COR-L47 (cell line): ENCODE measurements around the gene TANGO2.

Experiments
- DNase-seq: peaks from one replicate; lab custom pipeline; 2025; lab: John Stamatoyannopoulos, UW

The TANGO2 gene

GRCh38 chr22:20107471-20107901 is 86.6 kb downstream of the TANGO2 start:
- no peak for DNase-seq

GRCh38 chr22:20107951-20108756 is 87.2 kb downstream of the TANGO2 start:
- DNase-seq, result no peak

- DNase-seq, result no peak
Observed at GRCh38 chr22:20108757-20109230, 87.9 kb downstream of the TANGO2 start.

DNA sequence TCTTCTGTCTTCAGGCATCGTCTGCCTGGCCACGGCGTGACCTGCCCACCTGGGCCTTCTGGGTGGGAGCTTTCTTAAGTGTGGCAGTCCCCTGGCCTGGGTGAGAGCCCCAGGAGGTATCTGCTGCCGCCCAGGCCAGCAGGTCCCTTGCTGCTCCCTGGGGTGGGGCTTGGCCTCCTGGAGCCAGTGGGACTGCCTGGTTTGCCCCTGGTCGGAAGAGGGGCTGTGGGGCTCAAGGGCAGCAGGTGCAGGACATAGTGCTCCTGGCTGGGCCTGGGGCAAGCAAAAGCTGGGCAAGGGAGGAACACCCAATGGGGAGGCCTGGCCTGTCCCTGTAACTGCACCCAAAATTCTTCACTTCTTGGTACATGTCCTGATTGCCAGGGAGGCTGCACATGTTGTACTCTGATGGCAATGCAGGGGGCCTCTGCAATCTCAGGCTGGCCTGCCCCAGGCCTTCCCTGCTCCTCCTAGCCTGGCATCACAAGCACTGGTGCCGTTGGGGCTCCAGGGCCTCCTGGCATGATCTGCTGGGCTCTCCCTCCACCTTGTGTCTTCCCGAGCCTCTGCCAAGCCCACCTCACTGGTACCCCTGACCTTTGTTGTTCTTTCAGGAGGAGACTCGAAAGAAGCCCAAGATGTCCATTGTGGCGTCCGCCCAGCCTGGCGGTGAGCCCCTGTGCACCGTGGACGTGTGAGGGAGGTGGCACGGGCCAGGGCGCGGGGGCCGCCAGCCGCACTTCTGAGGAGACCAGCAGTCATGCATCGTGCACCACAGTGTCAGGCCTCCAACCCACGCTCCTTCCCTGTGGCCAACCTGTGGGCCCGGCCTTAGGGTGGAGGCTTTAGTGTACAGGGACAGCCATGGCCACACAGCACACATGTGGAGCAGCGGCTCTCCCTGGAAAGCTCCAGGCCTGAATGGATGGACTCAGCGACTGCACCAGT is 88.8 kb downstream of the TANGO2 start:
- no peak for DNase-seq

- DNase-seq, result no peak
Observed at GRCh38 chr22:20110359-20110985, 89.6 kb downstream of the TANGO2 start.

- peak; percentile 53 for DNase-seq
Observed at GRCh38 chr22:20111045-20111688, 90.3 kb downstream of the TANGO2 start.

DNA sequence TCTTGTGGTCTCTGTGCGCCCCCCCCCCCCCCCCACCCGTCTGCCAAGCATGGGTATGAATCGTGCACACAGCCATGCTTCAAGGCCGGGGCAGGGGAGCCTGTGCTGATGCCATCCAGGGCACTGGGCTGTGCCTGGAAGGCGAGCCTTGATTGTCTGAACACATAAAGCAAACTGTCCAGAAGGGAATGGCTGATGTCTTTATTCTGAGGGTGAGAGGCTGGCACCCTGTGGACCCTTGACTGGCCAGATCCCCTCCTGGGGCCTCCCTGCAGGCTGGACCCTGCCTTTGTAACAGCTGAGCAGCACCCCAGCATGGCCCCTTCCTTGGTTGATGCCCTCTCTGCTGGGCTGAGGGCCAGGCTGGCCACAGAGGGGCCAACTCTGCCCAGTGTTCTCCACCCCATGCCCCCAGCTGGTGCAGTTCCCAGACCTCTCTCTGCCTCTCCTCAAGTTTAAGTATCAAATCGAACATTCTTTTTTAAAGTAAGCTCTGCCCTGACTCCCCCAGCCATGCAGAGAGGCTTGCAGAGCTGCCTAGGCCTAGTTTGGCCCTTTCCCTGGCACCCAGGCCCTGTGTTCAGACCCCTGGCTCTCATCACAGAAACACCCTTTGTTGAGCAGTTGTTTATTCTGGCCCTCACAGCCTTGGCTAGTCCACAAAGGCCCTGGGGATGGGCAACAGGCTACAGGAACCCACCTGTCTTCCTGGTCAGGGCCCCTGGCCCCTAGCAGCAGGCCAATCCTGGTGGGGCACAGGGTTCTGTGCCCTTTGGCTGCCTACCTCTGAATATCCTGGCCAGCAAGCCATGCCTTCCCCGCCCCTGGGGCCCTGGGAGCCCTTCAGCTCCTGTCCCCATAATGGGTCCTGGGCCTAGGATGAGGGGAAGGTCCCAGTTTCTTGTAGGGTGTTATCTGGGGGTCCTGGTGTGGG is 91.0 kb downstream of the TANGO2 start:
- no peak for DNase-seq

GRCh38 chr22:20112623-20113511 is 92.0 kb downstream of the TANGO2 start:
- DNase-seq, result no peak

GRCh38 chr22:20113551-20114310 is 92.8 kb downstream of the TANGO2 start:
- no peak for DNase-seq

DNA sequence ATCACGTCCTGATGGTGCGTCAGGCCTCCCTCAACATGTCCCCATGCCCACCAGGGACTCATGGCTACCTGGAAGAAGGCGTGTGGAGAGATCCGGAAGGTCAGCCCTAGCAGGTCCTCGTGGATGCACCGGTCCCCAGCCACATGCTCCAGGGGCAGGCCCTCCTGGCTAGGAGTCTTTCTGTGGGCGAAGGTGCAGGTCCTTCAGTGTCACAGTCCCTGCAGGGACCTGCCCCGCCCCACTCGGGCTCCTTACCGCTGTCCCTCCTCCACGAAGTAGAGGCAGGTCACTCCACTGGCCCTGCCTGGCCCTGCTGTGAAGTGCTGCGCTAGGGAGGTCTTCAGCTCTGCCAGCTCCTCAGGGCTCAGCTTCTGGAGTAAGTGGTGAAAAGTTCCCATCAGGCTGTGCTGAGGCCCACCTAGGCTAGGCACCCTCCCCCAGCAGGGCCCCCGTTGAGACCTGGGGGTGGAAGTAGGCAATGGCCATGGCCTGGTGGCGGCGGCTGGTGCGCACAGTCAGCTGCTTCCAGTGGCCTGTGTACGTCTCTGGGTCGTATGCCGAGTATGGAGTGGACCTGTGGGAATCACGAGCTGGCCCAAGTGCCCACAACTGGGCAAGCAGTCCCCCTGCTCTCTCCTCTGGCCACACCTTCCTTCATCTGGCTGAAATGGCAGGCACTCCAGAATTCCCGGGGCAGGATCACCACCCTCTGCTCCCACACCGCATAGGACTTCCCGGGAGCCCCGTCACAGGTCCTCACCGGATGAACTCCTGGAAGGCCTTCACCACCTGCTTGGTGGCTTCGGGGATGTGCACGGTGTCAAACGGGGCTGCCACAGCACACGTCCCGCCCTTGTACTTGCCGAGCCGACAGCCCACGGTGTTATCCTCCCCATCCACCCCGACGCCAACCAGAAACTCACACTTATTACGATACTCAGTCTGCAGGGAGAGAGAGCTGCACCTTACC is 93.9 kb downstream of the TANGO2 start:
- DNase-seq, result no peak

DNA sequence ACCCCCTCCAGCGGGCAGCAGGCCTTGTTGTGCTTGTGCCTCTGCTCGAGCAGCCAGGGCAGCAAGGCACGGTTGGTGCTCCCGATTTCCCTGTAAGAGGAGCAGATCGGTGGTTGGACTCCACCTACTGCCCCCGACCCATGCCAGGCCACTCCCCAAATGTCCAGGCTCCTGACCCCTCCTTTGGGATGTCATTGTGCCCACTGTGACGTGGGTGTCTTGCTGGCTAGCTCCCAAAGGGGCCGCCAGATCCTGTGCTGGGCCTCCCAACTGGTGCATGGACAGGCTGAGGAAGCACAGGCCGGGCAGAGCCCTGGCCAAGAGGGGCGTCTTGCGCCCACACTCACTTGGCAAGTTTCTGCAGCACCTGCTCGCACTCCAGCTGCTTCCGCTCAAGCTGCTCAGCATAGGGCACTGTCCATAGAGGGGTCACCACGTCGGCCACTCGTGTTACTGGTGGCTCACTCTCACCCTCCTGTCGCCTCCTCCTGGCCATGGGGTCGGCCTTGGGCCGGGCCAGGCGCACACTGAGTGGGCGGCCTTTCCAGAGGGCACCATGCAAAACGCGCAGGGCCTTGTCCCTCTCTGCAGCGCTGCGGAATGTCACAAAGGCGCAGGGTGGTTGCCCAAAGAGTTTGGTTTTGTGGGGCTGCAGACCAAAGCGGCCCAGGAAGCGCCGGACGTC is 94.9 kb downstream of the TANGO2 start, which contains the start of gene RANBP1:
Gene RANBP1 (plus strand): TSS at position 414 of the 685 bp plus-strand sequence. CDS start 81 bp downstream, at position 495.
- no peak for DNase-seq

- DNase-seq, result no peak
Observed at GRCh38 chr22:20116376-20116950, 95.6 kb downstream of the TANGO2 start.
